ENCODE results near the gene SLC44A4.

SLC44A4 gene

DNA sequence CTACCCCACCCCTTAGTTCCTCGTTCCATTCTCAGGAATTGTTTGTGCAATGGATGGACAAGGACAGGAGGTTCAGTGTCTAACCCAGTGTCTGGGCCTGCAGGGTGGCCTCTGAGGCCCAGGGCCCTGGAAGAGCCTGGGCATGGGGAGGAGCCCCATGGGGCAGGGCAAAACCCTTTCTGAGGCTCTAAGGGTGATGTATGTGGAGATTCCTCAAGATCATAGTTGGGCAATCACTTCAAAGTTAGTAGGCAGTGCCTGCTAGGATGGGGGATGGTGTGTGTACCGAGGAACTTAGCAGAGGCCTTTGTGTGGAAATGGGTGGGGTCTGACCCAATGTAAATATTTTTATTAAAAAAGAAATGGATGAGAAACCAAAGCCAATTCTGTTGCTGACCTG is 42.0 kb upstream of the SLC44A4 start:
- Mint-ChIP-seq H3K9me3 (no peaks in the 10 kb centered on the region), H3K36me3 (ENCODE audit: low read depth) (no peaks in the 10 kb centered on the region), H3K4me1 (no peaks in the 10 kb centered on the region), H3K4me3 (no peak overlapping the region), H3K27me3 (ENCODE audit: low read depth) (no peaks in the 10 kb centered on the region), H3K27ac (no peak overlapping the region)
- no peak for TF ChIP-seq CTCF (IDR thresholded peaks at IDR 0.05; ENCODE audit: unreplicated experiment in 3 of 3)

DNA sequence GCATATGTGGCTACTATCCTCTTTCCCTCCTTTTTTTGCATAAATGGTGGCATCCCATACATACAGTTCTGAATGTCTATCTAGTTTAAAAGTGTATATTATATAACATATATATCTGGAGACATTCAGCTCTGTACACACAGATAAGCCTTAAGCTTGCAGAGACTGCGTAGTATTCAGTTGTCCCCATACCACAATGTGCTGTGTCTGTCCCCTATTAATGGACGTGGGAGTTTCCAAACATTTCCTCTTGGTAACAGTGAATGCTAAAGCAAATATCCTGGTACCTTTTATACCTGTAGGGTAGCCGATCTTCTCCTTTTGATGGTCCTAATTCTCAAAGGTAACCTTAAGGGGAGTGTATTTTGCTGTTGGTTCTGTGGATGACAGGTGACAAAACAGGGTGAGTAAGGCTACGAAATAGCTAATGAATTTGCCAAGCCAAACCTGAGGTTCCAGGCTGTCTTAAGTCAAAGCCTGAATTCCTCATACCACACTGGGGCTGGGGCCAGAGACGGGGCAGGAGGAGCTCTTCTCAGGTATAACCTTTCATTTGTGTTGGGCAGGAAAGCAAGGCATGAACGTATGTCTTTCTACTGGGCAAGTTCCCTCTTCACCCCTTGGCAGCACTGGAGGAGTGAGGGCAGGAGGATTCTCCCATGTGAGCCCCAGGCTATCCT is 41.0 kb upstream of the SLC44A4 start:
- Mint-ChIP-seq H3K36me3 (ENCODE audit: low read depth) (no peaks in the 10 kb centered on the region), H3K27me3 (ENCODE audit: low read depth) (no peaks in the 10 kb centered on the region), H3K4me1 (no peaks in the 10 kb centered on the region), H3K27ac (no peak overlapping the region), H3K4me3 (no peak overlapping the region), H3K9me3 (no peaks in the 10 kb centered on the region)
- TF ChIP-seq CTCF (IDR thresholded peaks at IDR 0.05; ENCODE audit: unreplicated experiment in 3 of 3) = no peak

DNA sequence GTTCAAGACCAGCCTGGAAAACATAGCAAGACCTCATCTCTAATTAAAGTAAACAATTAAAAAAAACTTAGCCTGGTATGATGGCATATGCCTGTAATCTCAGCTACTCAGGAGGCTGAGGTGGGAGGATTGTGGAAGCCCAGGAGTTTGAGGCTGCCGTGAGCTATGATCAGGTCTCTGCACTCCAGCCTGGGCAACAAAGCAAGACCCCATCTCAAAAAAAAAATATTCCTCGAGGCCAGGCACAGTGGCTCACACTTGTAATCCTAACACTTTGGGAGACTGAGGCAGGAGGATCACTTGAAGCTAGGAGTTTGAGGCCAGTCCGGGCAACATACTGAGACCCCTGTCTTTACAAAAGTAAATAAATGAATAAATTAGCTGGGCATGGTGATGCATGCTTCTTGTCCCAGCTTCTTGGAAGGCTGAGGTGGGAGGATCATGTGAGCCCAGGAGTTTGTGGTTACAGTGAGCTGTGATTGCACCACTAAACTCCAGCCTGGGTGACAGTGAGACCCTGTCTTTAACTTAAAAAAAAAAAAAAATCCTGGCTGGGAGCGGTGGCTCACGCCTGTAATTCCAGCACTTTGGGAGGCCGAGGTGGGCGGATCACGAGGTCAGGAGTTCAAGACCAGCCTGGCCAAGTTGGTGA is 39.4 kb upstream of the SLC44A4 start:
- no peaks in the 10 kb centered on the region for H3K9me3 Mint-ChIP-seq
- no peaks in the 10 kb centered on the region for H3K4me1 Mint-ChIP-seq
- H3K36me3 Mint-ChIP-seq (ENCODE audit: low read depth) = no peaks in the 10 kb centered on the region
- H3K4me3 Mint-ChIP-seq = no peak overlapping the region
- H3K27ac Mint-ChIP-seq = no peak overlapping the region
- no peak for TF ChIP-seq CTCF (IDR thresholded peaks at IDR 0.05; ENCODE audit: unreplicated experiment in 3 of 3)
- no peaks in the 10 kb centered on the region for H3K27me3 Mint-ChIP-seq (ENCODE audit: low read depth)

DNA sequence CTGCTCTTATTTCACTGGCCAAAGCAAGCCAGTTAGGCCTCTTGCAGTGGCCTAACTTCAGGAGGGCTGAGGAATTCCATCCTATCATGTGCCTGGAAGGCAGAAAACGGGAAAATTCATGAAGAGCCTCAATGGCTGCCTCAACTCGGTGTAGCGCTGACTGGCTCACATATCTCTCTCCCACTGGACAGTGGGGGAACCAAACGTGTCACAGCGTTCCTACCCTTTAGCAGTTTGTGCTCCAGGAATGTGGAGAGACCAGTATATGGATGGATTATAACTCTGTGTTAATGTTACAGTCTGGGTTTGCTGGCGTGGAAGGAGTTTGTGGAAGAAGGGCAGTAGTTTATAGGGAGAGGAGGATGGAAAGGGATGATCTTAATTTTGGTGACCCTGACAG is 37.0 kb upstream of the SLC44A4 start:
- Mint-ChIP-seq H3K4me3 (no peak overlapping the region), H3K27me3 (ENCODE audit: low read depth) (no peaks in the 10 kb centered on the region), H3K4me1 (no peaks in the 10 kb centered on the region), H3K36me3 (ENCODE audit: low read depth) (no peaks in the 10 kb centered on the region), H3K27ac (no peak overlapping the region), H3K9me3 (no peaks in the 10 kb centered on the region)
- TF ChIP-seq CTCF (IDR thresholded peaks at IDR 0.05; ENCODE audit: unreplicated experiment in 3 of 3) = no peak

DNA sequence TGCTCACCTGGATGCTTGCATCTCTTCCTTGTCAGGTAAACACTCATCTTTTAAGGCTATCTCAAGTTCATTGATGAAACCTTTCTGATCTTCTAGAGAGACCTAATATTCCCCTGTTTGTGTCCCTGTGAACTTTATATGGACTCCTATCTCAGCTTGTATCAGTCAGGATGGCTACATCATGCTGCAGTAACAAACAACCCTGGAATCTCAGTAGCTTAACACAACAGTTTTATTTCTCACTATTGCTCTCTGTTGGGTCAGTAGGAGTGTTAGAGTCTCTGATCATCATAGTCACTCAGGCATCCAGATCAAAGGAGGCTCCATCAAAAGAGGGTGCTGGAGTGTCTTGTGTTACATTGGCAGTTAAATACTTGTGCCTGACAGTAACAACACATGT is 36.6 kb upstream of the SLC44A4 start:
- TF ChIP-seq CTCF (IDR thresholded peaks at IDR 0.05; ENCODE audit: unreplicated experiment in 3 of 3) = no peak
- Mint-ChIP-seq H3K27me3 (ENCODE audit: low read depth) (no peaks in the 10 kb centered on the region), H3K4me1 (no peaks in the 10 kb centered on the region), H3K36me3 (ENCODE audit: low read depth) (no peaks in the 10 kb centered on the region), H3K4me3 (no peak overlapping the region), H3K27ac (no peak overlapping the region), H3K9me3 (no peaks in the 10 kb centered on the region)
